Lung (tissue), 12 donors: Measurements from ENCODE around the gene ADGRB2. TPM values are rescaled to one million over a fixed set of nuclear protein-coding genes. Genes with fewer than 3 reads are reported as not detected.

Experiments used
- ATAC-seq: fragments of 200-7000 bp; cut with Tn5 transposase; one replicate; pipeline ENCODE4 v1.9.1; 2020; ENCODE audit warnings: moderate number of reproducible peaks; ENCODE audit not compliant: insufficient read depth, low FRiP score
- DNase-seq, 3 donors: peaks; one replicate each; pipeline ENCODE4 v3.0.0-alpha.2; 2013 to 2017
- H3K27ac ChIP-seq, 2 donors: one replicate each; pipeline ENCODE4 v1.5.1; 2013; ENCODE audit warnings: mild to moderate bottlenecking in 2 of 2, moderate library complexity in 2 of 2, control low read depth in 1 of 2, inconsistent platforms in 1 of 2, low read depth in 1 of 2, low read length in 1 of 2
- H3K27me3 ChIP-seq, 3 donors: one replicate each; pipeline ENCODE4 v1.5.1; 2013; ENCODE audit warnings: low read length in 2 of 3; ENCODE audit not compliant: control insufficient read depth in 3 of 3, insufficient read depth in 3 of 3
- H3K36me3 ChIP-seq, 4 donors: one replicate each; pipeline ENCODE4 v1.5.1; 2013; ENCODE audit warnings: low read length in 4 of 4, mild to moderate bottlenecking in 1 of 4, moderate library complexity in 1 of 4; ENCODE audit not compliant: control insufficient read depth in 4 of 4, insufficient read depth in 4 of 4
- H3K4me1 ChIP-seq, 5 donors: one replicate each; pipeline ENCODE4 v1.5.1; 2013; ENCODE audit warnings: low read length in 5 of 5, mild to moderate bottlenecking in 2 of 5, moderate library complexity in 1 of 5; ENCODE audit not compliant: control insufficient read depth in 5 of 5, insufficient read depth in 5 of 5
- H3K4me3 ChIP-seq: one replicate; pipeline ENCODE4 v1.5.1; 2013; ENCODE audit warnings: mild to moderate bottlenecking, control low read depth, moderate library complexity
- H3K9ac ChIP-seq, 2 donors: one replicate each; pipeline ENCODE4 v1.5.1; 2013; ENCODE audit warnings: low read length in 2 of 2, control low read depth in 1 of 2; ENCODE audit not compliant: insufficient read depth in 1 of 2
- H3K9me3 ChIP-seq, 4 donors: one replicate each; pipeline ENCODE4 v1.5.1; 2013; ENCODE audit warnings: low read length in 3 of 4, mild to moderate bottlenecking in 1 of 4, moderate library complexity in 1 of 4; ENCODE audit not compliant: control insufficient read depth in 4 of 4, insufficient read depth in 3 of 4
- CTCF ChIP-seq: IDR thresholded peaks from 2 replicates; pipeline ENCODE4 v1.5.1; 2012; ENCODE audit warnings: mild to moderate bottlenecking; ENCODE audit errors: control extremely low read depth, extremely low read depth
- WGBS, 2 donors: extraction: QIAGEN DNeasy Blood & Tissue Kit; methylation state at CpG; one replicate each; pipeline ENCODE4 v1.1.7; 2013; 5-methylcytosine and 5-hydroxymethylcytosine counted together
- polyA plus RNA-seq, 2 donors: library from polyadenylated mRNA; stranded (reverse); fragments of 200-250 nt; gene quantifications; one replicate each; pipeline ENCODE4 v1.2.1, GENCODE V29; 2013
- total RNA-seq, 2 donors: library from RNA; depleted of rRNA in 1 of 2; stranded (reverse); fragments of >200 nt in 1 of 2; gene quantifications; one replicate each; pipeline ENCODE4 v1.2.1, GENCODE V29; 2014 to 2021
- donor health status: control.
- donor health status: control.
- donor health status: Bipolar disorder and iron deficiency.
- donor health status: healthy.
- donor health status: DM: yes; HTN: yes; CAD: no.

The ADGRB2 gene
- total and polyA plus RNA-seq, 4 donors, result 0.44 to 7.6 (median 1.3) TPM

DNA sequence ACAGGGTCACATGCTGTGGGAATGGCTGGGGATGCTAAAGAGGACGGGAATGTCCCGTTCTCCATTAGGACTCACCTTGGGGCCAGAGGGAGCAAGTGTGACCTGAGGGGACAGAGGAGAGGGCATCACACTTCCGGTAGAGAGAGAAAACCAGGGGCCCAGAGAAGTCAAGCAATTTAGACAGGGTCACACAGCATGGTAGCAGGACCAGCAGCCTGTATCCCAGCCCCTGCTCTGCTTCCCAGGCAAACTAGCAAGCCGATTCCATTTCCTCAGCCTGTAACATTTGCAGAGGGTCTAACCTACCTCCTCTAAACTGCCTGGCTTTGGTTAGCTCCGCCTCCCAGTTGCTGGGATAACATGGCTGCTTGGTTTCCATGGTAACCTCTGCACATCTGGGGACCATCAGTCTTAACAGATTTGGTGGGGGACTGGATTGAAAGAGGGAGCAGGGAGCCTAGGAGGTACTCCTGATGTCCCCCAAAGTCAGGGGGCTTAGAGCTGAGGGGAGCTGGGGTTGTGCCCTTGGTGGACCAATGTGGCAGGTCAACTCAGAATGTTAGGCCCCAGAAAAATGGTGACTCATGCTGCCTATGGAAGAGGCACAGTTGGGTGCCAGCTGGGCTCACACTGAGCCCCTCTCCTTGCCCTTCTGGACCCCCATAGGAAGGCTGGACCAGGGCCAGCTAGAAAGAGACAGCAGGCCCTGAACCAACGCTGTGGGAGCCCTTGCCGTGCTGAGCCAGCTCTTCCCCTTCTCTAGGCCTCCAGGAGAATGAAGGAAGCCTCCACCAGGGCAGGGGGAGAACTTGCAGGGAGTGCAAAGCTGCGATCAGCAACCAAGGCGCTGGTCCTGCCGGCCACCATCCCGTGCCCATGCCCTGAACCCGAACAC is 69.8 kb downstream of the ADGRB2 start:
- Histone ChIP-seq H3K9me3 (no peaks in the 10 kb centered on the region), H3K9ac (peak overlapping the region in 1 of 2 donors; percentile 11), H3K4me3 (no peak overlapping the region), H3K27me3 (no peaks in the 10 kb centered on the region), H3K27ac (no peak overlapping the region), H3K36me3 (peaks cover 0 to 50% (median 23%) of the 10 kb centered on the region in 4 donors), H3K4me1 (peaks cover 0 to 7% (median 0%) of the 10 kb centered on the region in 5 donors)
- peak in 2 of 3 donors; percentile 28 to 35 for DNase-seq
- 79 to 86% methylated on average over 12 of the region's 12 CpGs for WGBS, 2 donors
- no peak for ATAC-seq
- no peak for TF ChIP-seq CTCF

GRCh38 chr1:31693231-31693630 is 70.9 kb downstream of the ADGRB2 start:
- 83 to 89% methylated on average over 10 of the region's 10 CpGs for WGBS, 2 donors
- H3K36me3 ChIP-seq, result peaks cover 0 to 55% (median 20%) of the 10 kb centered on the region in 4 donors
- H3K4me1 ChIP-seq, result peaks cover 0 to 7% (median 0%) of the 10 kb centered on the region in 5 donors
- no peaks in the 10 kb centered on the region for H3K27me3 ChIP-seq
- DNase-seq (no peak), ATAC-seq (no peak)
- H3K27ac ChIP-seq, result no peak overlapping the region
- no peaks in the 10 kb centered on the region for H3K9me3 ChIP-seq
- TF ChIP-seq CTCF, result no peak
- no peak overlapping the region for H3K9ac ChIP-seq
- no peak overlapping the region for H3K4me3 ChIP-seq

DNA sequence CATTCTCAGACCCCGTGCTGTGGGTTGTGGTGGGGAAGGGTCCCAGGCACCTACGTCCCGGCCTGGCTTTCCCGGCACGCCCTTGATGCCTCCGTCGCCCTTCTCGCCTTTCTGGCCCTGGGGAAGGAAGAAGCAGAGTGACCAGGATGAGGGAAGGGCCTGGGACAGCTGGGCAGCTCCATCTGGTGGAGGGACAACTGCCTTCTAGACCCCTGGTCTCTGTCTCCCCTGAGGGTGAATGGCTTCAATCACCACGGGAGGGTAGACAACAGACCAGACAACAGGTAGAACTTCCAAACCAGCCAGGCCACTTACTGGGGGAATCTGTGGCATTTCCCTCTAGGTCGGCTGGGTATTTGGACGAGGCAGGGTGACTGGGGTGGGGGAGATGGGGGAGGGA is 72.2 kb downstream of the ADGRB2 start:
- H3K9ac ChIP-seq, result no peak overlapping the region
- H3K27me3 ChIP-seq, result no peaks in the 10 kb centered on the region
- DNase-seq (no peak), ATAC-seq (no peak)
- H3K4me3 ChIP-seq, result no peak overlapping the region
- WGBS, 2 donors, result 77 to 79% methylated on average over 11 of the region's 11 CpGs
- H3K9me3 ChIP-seq, result no peaks in the 10 kb centered on the region
- H3K36me3 ChIP-seq, result peaks cover 0 to 48% (median 14%) of the 10 kb centered on the region in 4 donors
- TF ChIP-seq CTCF, result no peak
- peaks cover 0 to 7% (median 0%) of the 10 kb centered on the region in 5 donors for H3K4me1 ChIP-seq
- no peak overlapping the region for H3K27ac ChIP-seq
